Measurements from ENCODE around the gene GPR132.

DNA sequence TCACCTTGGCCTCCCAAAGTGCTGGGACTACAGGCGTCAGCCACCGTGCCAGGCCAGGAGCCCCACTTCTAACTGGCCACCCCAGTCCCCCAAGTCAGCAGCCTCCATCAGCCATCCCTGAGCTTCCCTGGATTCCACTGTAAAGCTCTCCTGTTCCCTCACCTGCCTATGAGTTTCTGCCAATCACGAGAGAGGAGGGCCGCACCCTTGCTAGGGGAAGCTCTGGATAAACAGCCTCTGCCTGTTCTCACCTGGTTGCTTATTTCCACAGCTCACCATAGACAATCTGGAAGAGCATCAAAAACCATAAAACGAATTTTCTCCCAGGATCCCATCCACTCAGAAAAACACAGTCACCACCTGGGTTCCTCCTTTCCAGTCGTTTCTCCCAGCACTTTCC lies 49.3 kb downstream of the GPR132 start:
- TF ChIP-seq, protein P1, sequence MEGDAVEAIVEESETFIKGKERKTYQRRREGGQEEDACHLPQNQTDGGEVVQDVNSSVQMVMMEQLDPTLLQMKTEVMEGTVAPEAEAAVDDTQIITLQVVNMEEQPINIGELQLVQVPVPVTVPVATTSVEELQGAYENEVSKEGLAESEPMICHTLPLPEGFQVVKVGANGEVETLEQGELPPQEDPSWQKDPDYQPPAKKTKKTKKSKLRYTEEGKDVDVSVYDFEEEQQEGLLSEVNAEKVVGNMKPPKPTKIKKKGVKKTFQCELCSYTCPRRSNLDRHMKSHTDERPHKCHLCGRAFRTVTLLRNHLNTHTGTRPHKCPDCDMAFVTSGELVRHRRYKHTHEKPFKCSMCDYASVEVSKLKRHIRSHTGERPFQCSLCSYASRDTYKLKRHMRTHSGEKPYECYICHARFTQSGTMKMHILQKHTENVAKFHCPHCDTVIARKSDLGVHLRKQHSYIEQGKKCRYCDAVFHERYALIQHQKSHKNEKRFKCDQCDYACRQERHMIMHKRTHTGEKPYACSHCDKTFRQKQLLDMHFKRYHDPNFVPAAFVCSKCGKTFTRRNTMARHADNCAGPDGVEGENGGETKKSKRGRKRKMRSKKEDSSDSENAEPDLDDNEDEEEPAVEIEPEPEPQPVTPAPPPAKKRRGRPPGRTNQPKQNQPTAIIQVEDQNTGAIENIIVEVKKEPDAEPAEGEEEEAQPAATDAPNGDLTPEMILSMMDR (IDR thresholded peaks at IDR 0.05): no peak
- TF ChIP-seq POLR2AphosphoS5 (IDR thresholded peaks at IDR 0.05; ENCODE audit: low read depth, low read length): no peak
